GM23248 (cell line): ENCODE results near the gene HYOU1. TPM values are rescaled to one million over a fixed set of nuclear protein-coding genes. Genes with fewer than 3 reads are reported as not detected.

Source experiments
- DNase-seq: peaks from one replicate; pipeline ENCODE4 v3.0.0-alpha.2; 2015
- H2AFZ ChIP-seq: fragments of 200-600 bp; sonication (generic); 2 replicates; pipeline ENCODE4 v1.6.1; 2016; ENCODE audit warnings: antibody characterized with exemption
- H3F3A ChIP-seq: fragments of 200-600 bp; sonication (generic); 2 replicates; pipeline ENCODE4 v1.6.1; 2016; ENCODE audit warnings: mild to moderate bottlenecking, antibody characterized with exemption, mixed run types; ENCODE audit not compliant: insufficient read depth
- H3K27ac ChIP-seq: fragments of 200-600 bp; sonication (generic); 2 replicates; pipeline ENCODE4 v1.5.1; 2016; ENCODE audit warnings: mild to moderate bottlenecking
- H3K27me3 ChIP-seq: fragments of 200-600 bp; sonication (generic); replicated peaks from 2 replicates; pipeline ENCODE4 v1.6.1; 2016; ENCODE audit warnings: mild to moderate bottlenecking; ENCODE audit not compliant: insufficient read depth
- H3K36me3 ChIP-seq: fragments of 200-600 bp; sonication (generic); 2 replicates; pipeline ENCODE4 v1.6.1; 2016; ENCODE audit warnings: low read depth, mild to moderate bottlenecking
- H3K4me1 ChIP-seq: fragments of 200-600 bp; sonication (generic); 2 replicates; pipeline ENCODE4 v1.6.1; 2016; ENCODE audit warnings: mild to moderate bottlenecking; ENCODE audit not compliant: insufficient read depth
- H3K4me2 ChIP-seq: fragments of 200-600 bp; sonication (generic); one replicate; pipeline ENCODE4 v1.6.1; 2016; ENCODE audit warnings: mild to moderate bottlenecking; ENCODE audit not compliant: unreplicated experiment
- H3K4me3 ChIP-seq: fragments of 200-600 bp; sonication (generic); 2 replicates; pipeline ENCODE4 v1.5.1; 2016; ENCODE audit warnings: mild to moderate bottlenecking
- H3K79me2 ChIP-seq: fragments of 200-600 bp; sonication (generic); 2 replicates; pipeline ENCODE4 v1.6.1; 2016; ENCODE audit warnings: mild to moderate bottlenecking; ENCODE audit not compliant: insufficient read depth
- H3K9ac ChIP-seq: fragments of 200-600 bp; sonication (generic); 2 replicates; pipeline ENCODE4 v1.6.1; 2016; ENCODE audit warnings: mild to moderate bottlenecking
- H3K9me2 ChIP-seq: fragments of 200-600 bp; sonication (generic); 2 replicates; pipeline ENCODE4 v1.6.1; 2016; ENCODE audit warnings: mixed run types, mild to moderate bottlenecking, moderate library complexity; ENCODE audit not compliant: insufficient read depth
- H3K9me3 ChIP-seq: fragments of 200-600 bp; sonication (generic); one replicate; pipeline ENCODE4 v1.6.1; 2017; ENCODE audit warnings: low read depth
- H4K20me1 ChIP-seq: fragments of 200-600 bp; sonication (generic); 2 replicates; pipeline ENCODE4 v1.6.0; 2016; ENCODE audit not compliant: insufficient read depth
- EZH2 ChIP-seq: fragments of 200-600 bp; sonication (generic); IDR thresholded peaks from 2 replicates; pipeline ENCODE4 v1.6.1; 2018; ENCODE audit warnings: antibody characterized with exemption, mild to moderate bottlenecking; ENCODE audit not compliant: insufficient read depth, poor library complexity, severe bottlenecking
- EZH2phosphoT487 ChIP-seq: fragments of 200-600 bp; sonication (generic); IDR thresholded peaks from 2 replicates; pipeline ENCODE4 v1.6.1; 2018; ENCODE audit warnings: antibody characterized with exemption, moderate library complexity, mild to moderate bottlenecking, low read depth; ENCODE audit not compliant: insufficient read depth
- WGBS, 2 experiments: methylation state at CpG; one replicate each; pipeline ENCODE4 v1.1.6; 2015 to 2017; ENCODE audit warnings: low lambda C conversion rate in 2 of 2, low coverage in 1 of 2; ENCODE audit errors: missing lambda C conversion rate in 2 of 2; 5-methylcytosine and 5-hydroxymethylcytosine counted together
- in situ Hi-C: fragments of 300-500 bp; cut with MboI; formaldehyde crosslinking; loops from 2 replicates; pipeline ENCODE4 v1.15.0; 2020
- polyA plus RNA-seq: library from polyadenylated mRNA; unstranded; fragments of >200 nt; fragmentation: Nextera tagmentation; extraction: Ambion mirVana; gene quantifications from 2 replicates; pipeline ENCODE4 v1.2.1, GENCODE V29; 2016
- total RNA-seq: library from RNA; depleted of rRNA; stranded (reverse); fragments of >200 nt; shearing (Covaris generic); gene quantifications from 2 replicates; pipeline ENCODE4 v1.2.3, GENCODE V29; 2014

Gene HYOU1
- total and polyA plus RNA-seq, 2 experiments from 2014 or later, result 56.3 to 85.4 TPM

DNA sequence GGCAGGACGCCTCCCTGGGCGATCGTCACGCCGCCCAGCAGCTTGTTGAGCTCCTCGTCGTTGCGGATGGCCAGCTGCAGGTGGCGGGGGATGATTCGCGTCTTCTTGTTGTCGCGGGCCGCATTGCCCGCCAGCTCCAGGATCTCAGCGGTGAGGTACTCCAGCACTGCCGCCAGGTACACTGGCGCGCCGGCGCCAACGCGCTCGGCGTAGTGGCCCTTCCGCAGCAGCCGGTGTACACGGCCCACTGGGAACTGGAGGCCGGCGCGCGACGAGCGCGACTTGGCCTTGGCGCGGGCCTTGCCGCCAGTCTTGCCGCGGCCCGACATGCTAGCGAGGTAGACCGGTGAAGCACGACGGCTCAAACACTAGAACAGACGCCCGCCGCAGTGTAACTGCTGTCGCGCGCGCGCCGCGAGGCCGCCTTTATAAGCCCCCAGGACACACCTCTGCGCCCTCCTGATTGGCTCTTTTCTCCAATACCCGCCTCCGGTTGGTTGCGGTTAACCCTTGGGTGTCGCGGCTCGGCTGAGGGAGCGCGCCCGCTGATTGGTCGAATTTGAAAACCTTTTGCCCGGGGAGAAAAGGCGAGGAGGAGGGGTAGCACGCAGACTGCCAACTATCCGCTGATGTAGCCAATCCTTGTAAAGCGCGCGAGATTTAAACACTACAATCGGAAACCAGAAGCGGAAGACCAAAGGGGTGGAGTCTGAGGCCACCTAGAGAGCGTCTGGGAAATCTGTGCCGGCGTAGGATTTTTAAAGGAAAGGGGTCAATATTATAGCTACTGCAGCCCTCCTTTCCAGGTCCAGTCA, 38.3 kb upstream of the HYOU1 start:
- Histone ChIP-seq H2AFZ (peak overlapping the region; percentile 41), H3K27me3 (no peaks in the 10 kb centered on the region), H3K4me3 (peak overlapping the region; percentile 89), H3K79me2 (peaks cover 61% of the 10 kb centered on the region), H3F3A (peaks cover 22% of the 10 kb centered on the region), H3K27ac (peak overlapping the region; percentile 68), H4K20me1 (no peaks in the 10 kb centered on the region), H3K9ac (peak overlapping the region; percentile 87), H3K9me3 (no peaks in the 10 kb centered on the region), H3K36me3 (peaks cover 10% of the 10 kb centered on the region; the same call in 1 of the 2 replicates), H3K4me2 (peak overlapping the region; percentile 98), H3K4me1 (peaks cover 23% of the 10 kb centered on the region), H3K9me2 (no peaks in the 10 kb centered on the region)
- TF ChIP-seq EZH2 (no peak), EZH2phosphoT487 (no peak)
- DNase-seq, result peak; percentile 99
- in situ Hi-C loops, result no loop called here
- 1% methylated on average over 68 to 72 of the region's 79 CpGs for WGBS, 2 experiments

DNA sequence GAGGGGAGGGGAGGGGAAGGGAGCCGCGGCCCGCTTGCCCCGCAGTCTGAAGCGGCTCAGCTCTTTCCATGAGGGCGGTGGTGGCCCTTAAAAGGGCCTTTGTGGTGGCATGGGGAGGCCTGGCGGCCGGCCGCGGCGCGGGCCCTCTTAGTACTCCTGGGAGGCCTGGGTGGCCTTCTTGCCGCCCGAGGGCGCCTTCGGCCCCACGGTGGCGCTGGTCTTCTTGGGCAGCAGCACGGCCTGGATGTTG, 37.7 kb upstream of the HYOU1 start:
- Histone ChIP-seq H3K4me2 (peak overlapping the region; percentile 98), H3K27me3 (no peaks in the 10 kb centered on the region), H3K9me3 (no peaks in the 10 kb centered on the region), H3K27ac (peak overlapping the region; percentile 68), H3K4me1 (peaks cover 18% of the 10 kb centered on the region), H2AFZ (peak overlapping the region; percentile 30), H3K79me2 (peaks cover 55% of the 10 kb centered on the region), H4K20me1 (no peaks in the 10 kb centered on the region), H3K9ac (peak overlapping the region; percentile 87), H3F3A (peaks cover 22% of the 10 kb centered on the region), H3K36me3 (peaks cover 10% of the 10 kb centered on the region; the same call in 1 of the 2 replicates), H3K9me2 (no peaks in the 10 kb centered on the region), H3K4me3 (peak overlapping the region; percentile 89)
- in situ Hi-C loops, result no loop called here
- peak; percentile 93 for DNase-seq
- TF ChIP-seq EZH2 (no peak), EZH2phosphoT487 (no peak)
- 0% methylated on average over 1 of the region's 19 CpGs; no CpG with 5 or more reads in 1 of the 2 experiments for WGBS, 2 experiments

DNA sequence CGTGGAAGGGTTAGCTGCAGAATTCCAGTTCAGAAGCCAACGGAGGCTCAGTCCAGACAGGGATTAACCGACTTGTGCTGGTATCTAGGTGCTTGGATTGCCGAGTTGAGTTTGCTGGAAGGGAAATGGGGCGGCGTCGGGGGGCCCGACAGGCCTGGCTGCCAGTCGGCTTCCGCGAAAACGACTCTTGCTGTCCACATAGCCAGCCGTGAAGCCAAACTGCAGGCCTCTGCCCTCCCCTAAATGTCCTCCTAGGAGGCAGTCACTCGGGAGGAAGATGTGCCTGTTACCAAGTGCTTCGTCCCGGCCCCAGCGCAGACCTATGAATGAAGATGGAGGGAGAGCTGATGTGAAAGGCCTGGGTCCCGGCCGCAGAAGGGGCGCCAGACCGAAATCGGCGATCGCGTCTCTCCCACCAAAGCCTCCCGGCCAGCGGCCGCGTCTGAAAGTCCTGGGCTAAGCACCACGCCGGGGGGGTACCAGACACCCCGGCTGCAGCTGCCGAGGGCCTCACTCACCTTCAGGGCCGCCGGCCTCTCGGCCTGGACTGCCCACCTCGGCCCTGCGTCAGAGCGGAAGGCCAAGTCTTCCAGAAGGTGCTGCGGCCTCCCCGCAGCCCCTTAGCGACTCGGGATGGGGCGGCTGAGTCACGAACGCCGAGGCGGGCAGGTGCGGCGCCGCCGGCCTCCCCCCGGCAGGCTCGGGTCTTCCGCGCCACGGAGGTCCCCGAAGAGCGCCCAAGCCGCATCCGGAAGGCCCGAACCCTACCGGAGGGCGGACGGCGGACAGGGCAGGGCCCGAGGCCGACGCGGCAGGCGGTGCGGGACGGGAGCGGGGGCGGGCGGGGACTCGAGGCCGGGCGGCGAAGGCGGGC, 37.2 kb upstream of the HYOU1 start:
- in situ Hi-C loops, result no loop called here
- Histone ChIP-seq H4K20me1 (no peaks in the 10 kb centered on the region), H3F3A (peaks cover 22% of the 10 kb centered on the region), H3K4me2 (peak overlapping the region; percentile 98), H3K4me3 (peak overlapping the region; percentile 89), H2AFZ (peak overlapping the region; percentile 30), H3K36me3 (peaks cover 10% of the 10 kb centered on the region; the same call in 1 of the 2 replicates), H3K27me3 (no peaks in the 10 kb centered on the region), H3K79me2 (peaks cover 51% of the 10 kb centered on the region), H3K9me2 (no peaks in the 10 kb centered on the region), H3K9ac (peak overlapping the region; percentile 87), H3K27ac (peak overlapping the region; percentile 68), H3K4me1 (peaks cover 18% of the 10 kb centered on the region), H3K9me3 (no peaks in the 10 kb centered on the region)
- TF ChIP-seq EZH2 (no peak), EZH2phosphoT487 (no peak)
- whole genome bisulfite sequencing, 2 experiments, result 0 to 1% methylated on average over 64 to 66 of the region's 81 CpGs
- peak; percentile 68 for DNase-seq

DNA sequence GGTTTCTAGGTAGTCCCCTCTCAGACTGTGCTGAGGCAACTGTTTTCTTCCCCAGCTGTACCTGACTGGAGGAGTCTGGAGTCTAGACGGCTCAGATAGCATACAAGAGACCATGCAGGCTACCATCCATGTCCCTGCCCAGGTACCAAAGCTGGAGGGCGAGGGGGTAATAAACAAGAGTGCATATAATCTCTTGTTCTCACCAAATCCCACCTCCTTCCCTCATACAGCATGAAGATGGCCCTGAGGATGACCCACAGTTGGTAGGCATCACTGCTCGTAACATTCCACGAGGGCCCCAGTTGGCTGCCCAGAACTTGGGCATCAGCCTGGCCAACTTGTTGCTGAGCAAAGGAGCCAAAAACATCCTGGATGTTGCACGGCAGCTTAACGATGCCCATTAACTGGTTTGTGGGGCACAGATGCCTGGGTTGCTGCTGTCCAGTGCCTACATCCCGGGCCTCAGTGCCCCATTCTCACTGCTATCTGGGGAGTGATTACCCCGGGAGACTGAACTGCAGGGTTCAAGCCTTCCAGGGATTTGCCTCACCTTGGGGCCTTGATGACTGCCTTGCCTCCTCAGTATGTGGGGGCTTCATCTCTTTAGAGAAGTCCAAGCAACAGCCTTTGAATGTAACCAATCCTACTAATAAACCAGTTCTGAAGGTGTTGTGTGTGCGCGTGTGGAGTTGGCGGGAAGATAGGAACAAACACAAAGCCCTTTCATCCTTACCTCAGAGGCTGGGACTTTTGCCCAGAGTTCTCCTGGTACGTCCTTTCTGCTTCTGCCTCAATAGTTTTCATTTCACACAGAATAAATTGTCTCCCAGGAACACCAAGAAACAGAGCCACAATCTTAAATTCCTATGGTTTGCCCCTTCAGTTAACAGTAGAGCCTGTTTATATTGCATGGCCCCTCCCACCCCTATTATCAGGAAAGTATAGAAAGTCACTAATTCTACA, 36.2 kb upstream of the HYOU1 start:
- Histone ChIP-seq H2AFZ (peak overlapping the region; percentile 30; the same call in 1 of the 2 replicates), H3K4me1 (peaks cover 18% of the 10 kb centered on the region), H3K9me2 (no peaks in the 10 kb centered on the region), H4K20me1 (no peaks in the 10 kb centered on the region), H3K36me3 (peaks cover 10% of the 10 kb centered on the region; the same call in 1 of the 2 replicates), H3F3A (peaks cover 22% of the 10 kb centered on the region), H3K79me2 (peaks cover 46% of the 10 kb centered on the region), H3K4me2 (peak overlapping the region; percentile 98), H3K9me3 (no peaks in the 10 kb centered on the region), H3K27me3 (no peaks in the 10 kb centered on the region), H3K27ac (peak overlapping the region; percentile 68), H3K9ac (peak overlapping the region; percentile 87), H3K4me3 (peak overlapping the region; percentile 89)
- in situ Hi-C loops, result no loop called here
- 53 to 57% methylated on average over 12 of the region's 12 CpGs for WGBS, 2 experiments
- TF ChIP-seq EZH2 (no peak), EZH2phosphoT487 (no peak)
- DNase-seq, result peak; percentile 41
